Skin epidermis (tissue), 12 donors: ENCODE data around the gene GTF2A2.

Experiments used
- H3K27ac ChIP-seq, 21 experiments: fragments of 200-600 bp; sonication (generic) in 11 of 21; one replicate each; pipeline ENCODE4 v1.5.0; 2020; ENCODE audit warnings: mild to moderate bottlenecking in 3 of 21, inconsistent platforms in 2 of 21, moderate library complexity in 2 of 21
- H3K4me3 ChIP-seq, 7 experiments: fragments of 200-600 bp; sonication (generic) in 2 of 7; one replicate each; pipeline ENCODE4 v1.5.0; 2020; ENCODE audit warnings: inconsistent platforms in 2 of 7, mild to moderate bottlenecking in 2 of 7, moderate library complexity in 1 of 7

Gene GTF2A2

GRCh38 chr15:59611276-59612260, 45.7 kb downstream of the GTF2A2 start, which contains the start of gene GCNT3:
TSS of gene GCNT3 (plus strand) at chr15:59611783. CDS start at chr15:59618239, 6,456 bp downstream.
- Histone ChIP-seq H3K27ac (no peak within 1 kb of the TSS), H3K4me3 (no peak within 1 kb of the TSS)

GRCh38 chr15:59609730-59610712, 47.3 kb downstream of the GTF2A2 start:
- Histone ChIP-seq H3K27ac (no peak overlapping the region), H3K4me3 (no peak overlapping the region)

GRCh38 chr15:59605994-59606393, 51.3 kb downstream of the GTF2A2 start:
- H3K27ac ChIP-seq, result no peak overlapping the region

GRCh38 chr15:59598461-59598860, 58.9 kb downstream of the GTF2A2 start:
- no peak overlapping the region for H3K4me3 ChIP-seq
- H3K27ac ChIP-seq, result no peak overlapping the region

More at GRCh38 chr15:59605994-59606393, 51.3 kb downstream of the GTF2A2 start:
- H3K4me3 ChIP-seq, result no peak overlapping the region

DNA sequence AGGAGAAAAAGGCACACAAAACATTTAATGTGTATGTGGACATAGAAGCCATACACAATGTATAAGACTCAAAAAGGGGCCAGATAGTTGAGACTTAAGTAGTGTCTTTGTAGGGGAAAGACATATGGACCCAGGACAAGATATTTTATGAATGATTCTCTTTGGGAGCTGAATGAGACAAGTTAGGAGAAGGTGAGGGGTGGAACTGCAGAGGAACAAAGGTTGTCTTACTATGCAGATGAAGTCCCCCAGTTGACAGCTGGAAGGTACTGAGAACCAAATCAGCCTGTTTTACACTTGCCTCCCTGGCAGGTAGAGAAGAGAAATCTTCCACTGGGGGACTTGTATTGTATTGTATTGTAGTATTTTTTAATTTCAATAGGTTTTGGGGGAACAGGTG, 60.7 kb downstream of the GTF2A2 start:
- Histone ChIP-seq H3K4me3 (no peak overlapping the region), H3K27ac (no peak overlapping the region)

DNA sequence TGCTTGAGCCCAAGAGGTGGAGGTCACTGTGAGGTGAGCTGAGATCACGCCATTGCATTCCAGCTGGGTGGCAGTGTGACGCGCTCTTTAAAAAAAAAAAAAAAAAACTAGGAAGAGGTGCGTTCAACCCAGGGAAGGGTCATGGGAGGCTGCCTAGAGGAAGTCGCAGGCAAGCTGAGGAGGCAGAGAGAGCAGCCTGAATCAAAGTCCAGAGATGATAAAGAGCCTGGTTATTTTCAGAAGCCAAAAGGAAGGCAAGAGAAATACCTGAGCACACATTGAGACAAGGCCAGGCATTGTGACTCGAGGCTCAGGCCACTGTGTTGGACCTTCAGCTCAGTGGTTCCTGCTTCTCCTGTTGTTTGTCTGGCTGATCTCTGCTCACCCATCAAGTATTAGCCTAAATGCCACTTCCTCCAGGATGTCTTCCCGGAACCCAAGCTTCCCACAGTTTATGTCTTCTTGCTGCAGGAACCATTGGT, 61.8 kb downstream of the GTF2A2 start:
- peak overlapping the region in 2 of 21 experiments; percentile 3 to 66 for H3K27ac ChIP-seq
- H3K4me3 ChIP-seq, result no peak overlapping the region

- H3K27ac ChIP-seq, result peak overlapping the region in 2 of 21 experiments; percentile 3 to 66
- H3K4me3 ChIP-seq, result no peak overlapping the region
These were observed 62.3 kb downstream of the GTF2A2 start for GRCh38 chr15:59594991-59595390.

DNA sequence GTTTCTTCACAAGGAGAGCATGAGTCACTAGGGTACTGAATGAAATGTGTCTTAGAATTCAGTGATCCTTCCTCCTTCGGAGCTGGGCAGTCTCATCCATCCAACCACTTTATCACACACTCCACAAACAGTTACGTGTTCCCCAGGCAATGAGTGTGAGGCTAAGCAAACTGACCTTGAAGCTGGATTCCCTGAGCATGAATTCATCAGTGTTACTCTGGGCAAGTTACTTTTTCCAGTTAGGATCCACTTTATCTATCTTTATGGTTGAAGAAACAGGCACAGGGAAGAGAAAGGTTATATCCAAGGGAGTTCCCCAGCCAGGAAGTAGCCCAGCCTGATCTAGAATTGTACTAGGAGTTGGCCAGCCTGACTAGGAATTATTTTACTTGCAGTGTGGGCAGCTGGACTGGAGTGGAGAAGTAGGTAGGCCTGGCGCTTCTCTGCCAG, 62.8 kb downstream of the GTF2A2 start:
- Histone ChIP-seq H3K4me3 (no peak overlapping the region), H3K27ac (peak overlapping the region in 1 of 21 experiments; percentile 66)

DNA sequence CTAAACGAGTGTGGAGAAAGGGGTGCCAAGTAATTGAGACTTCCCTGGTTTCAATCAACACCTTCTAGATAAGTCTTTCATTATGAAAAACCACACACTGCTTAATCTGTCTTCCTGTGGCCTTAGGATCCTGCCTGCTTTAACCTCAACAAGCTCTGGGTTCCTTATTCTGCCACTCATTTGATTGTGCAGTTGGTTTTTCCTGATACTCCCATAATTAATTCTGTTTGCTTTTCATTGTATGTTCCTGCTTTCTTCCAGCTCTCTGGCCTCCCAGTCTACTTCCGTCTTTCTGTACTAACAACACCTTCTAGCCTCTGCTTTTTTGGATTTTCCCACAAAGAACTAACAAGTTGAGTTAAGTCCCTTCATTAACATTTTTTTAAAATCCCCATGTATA, 66.0 kb downstream of the GTF2A2 start:
- Histone ChIP-seq H3K27ac (no peak overlapping the region), H3K4me3 (no peak overlapping the region)

DNA sequence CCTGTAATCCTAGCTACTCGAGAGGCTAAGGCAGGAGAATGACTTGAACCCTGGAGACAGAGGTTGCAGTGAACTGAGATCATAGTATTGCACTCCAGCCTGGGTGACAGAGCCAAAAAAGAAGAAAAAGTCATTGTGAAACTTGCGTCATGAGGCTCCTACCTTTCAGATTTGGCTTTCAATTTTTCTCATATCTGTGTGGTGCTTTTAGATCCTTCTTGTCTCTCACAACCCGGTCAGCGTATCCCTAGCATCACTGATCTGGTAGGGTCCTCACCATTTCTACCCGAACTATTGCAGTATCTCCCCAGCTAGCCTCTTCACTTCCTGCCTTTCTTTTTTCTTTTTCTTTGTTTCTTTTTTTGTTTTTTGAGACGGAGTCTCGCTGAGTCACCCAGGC, 67.3 kb downstream of the GTF2A2 start:
- no peak overlapping the region for H3K27ac ChIP-seq
- H3K4me3 ChIP-seq, result no peak overlapping the region
